Stimulated activated CD8-positive, alpha-beta memory T cell treated with anti-CD3 and anti-CD28 coated beads, Interleukin-4, amount 100 ng/mL, for 48 hours (primary cell): ENCODE results near the gene CUL1.

ENCODE experiments used
- DNase-seq: peaks from one replicate; pipeline ENCODE4 v3.0.0-alpha.2; 2020

CUL1 gene

GRCh38 chr7:148811892-148812291 lies 113.2 kb downstream of the CUL1 start:
- DNase-seq = no peak

- no peak for DNase-seq
Measured at GRCh38 chr7:148813890-148814289, 115.2 kb downstream of the CUL1 start.

- DNase-seq = no peak
Measured at GRCh38 chr7:148814922-148815559, 116.3 kb downstream of the CUL1 start.

GRCh38 chr7:148815612-148816011 lies 116.9 kb downstream of the CUL1 start:
- no peak for DNase-seq

- DNase-seq = no peak
Measured at GRCh38 chr7:148819697-148820360, 121.1 kb downstream of the CUL1 start.

- no peak for DNase-seq
Measured at GRCh38 chr7:148821422-148821821, 122.7 kb downstream of the CUL1 start.

- no peak for DNase-seq
Measured at GRCh38 chr7:148824864-148825263, 126.2 kb downstream of the CUL1 start.

GRCh38 chr7:148825338-148825737 lies 126.6 kb downstream of the CUL1 start:
- no peak for DNase-seq

GRCh38 chr7:148828965-148829364 lies 130.3 kb downstream of the CUL1 start:
- DNase-seq = no peak

GRCh38 chr7:148830897-148831692 lies 132.4 kb downstream of the CUL1 start:
- no peak for DNase-seq

- DNase-seq = no peak
Measured at GRCh38 chr7:148831782-148832181, 133.1 kb downstream of the CUL1 start.

- DNase-seq = no peak
Measured at GRCh38 chr7:148834605-148835004, 135.9 kb downstream of the CUL1 start.

GRCh38 chr7:148835854-148836253 lies 137.2 kb downstream of the CUL1 start:
- no peak for DNase-seq

GRCh38 chr7:148838905-148839304 lies 140.2 kb downstream of the CUL1 start:
- no peak for DNase-seq

- DNase-seq = no peak
Measured at GRCh38 chr7:148847815-148848734, 149.4 kb downstream of the CUL1 start.

- no peak for DNase-seq
Measured at GRCh38 chr7:148849393-148850098, 150.8 kb downstream of the CUL1 start.

GRCh38 chr7:148850564-148850963 lies 151.9 kb downstream of the CUL1 start:
- DNase-seq = no peak
